Hepatocyte (in vitro differentiated cells): ENCODE data around the gene CMTM5. TPM values are rescaled to one million over a fixed set of nuclear protein-coding genes. Genes with fewer than 3 reads are reported as not detected.

Experiments used
- DNase-seq: peaks from one replicate; pipeline ENCODE4 v3.0.0-alpha.2; 2016; ENCODE audit warnings: low spot score
- H2AFZ ChIP-seq: fragments of 200-600 bp; sonication (generic); 2 replicates; pipeline ENCODE4 v1.6.0; 2016; ENCODE audit warnings: antibody characterized with exemption, mild to moderate bottlenecking
- H3K27ac ChIP-seq: fragments of 200-600 bp; sonication (generic); 2 replicates; pipeline ENCODE4 v1.5.1; 2016; ENCODE audit warnings: mild to moderate bottlenecking
- H3K27me3 ChIP-seq: fragments of 200-600 bp; sonication (generic); 2 replicates; pipeline ENCODE4 v1.6.1; 2016
- H3K36me3 ChIP-seq: fragments of 200-600 bp; sonication (generic); replicated peaks from 2 replicates; pipeline ENCODE4 v1.5.1; 2016; ENCODE audit warnings: low read depth; ENCODE audit not compliant: insufficient read depth
- H3K4me1 ChIP-seq: fragments of 200-600 bp; sonication (generic); 2 replicates; pipeline ENCODE4 v1.5.1; 2016; ENCODE audit warnings: mild to moderate bottlenecking, moderate library complexity; ENCODE audit not compliant: insufficient read depth
- H3K4me2 ChIP-seq: fragments of 200-600 bp; sonication (generic); 2 replicates; pipeline ENCODE4 v1.6.0; 2016
- H3K4me3 ChIP-seq: fragments of 200-600 bp; sonication (generic); 2 replicates; pipeline ENCODE4 v1.5.1; 2016; ENCODE audit warnings: mild to moderate bottlenecking
- H3K79me2 ChIP-seq: fragments of 200-600 bp; sonication (generic); 2 replicates; pipeline ENCODE4 v1.6.0; 2017; ENCODE audit warnings: mild to moderate bottlenecking
- H3K9me2 ChIP-seq: fragments of 200-600 bp; sonication (generic); replicated peaks from 2 replicates; pipeline ENCODE4 v1.6.0; 2017; ENCODE audit warnings: mild to moderate bottlenecking; ENCODE audit not compliant: insufficient read depth
- H3K9me3 ChIP-seq: fragments of 200-600 bp; sonication (generic); 2 replicates; pipeline ENCODE4 v1.5.1; 2016; ENCODE audit warnings: low read depth, mild to moderate bottlenecking
- H4K20me1 ChIP-seq: fragments of 200-600 bp; sonication (generic); 2 replicates; pipeline ENCODE4 v1.6.0; 2016; ENCODE audit warnings: mild to moderate bottlenecking; ENCODE audit not compliant: insufficient read depth, poor library complexity, severe bottlenecking
- EZH2 ChIP-seq: fragments of 200-600 bp; sonication (generic); IDR thresholded peaks from 2 replicates; pipeline ENCODE4 v1.6.1; 2016; ENCODE audit warnings: antibody characterized with exemption, mild to moderate bottlenecking, borderline replicate concordance
- EZH2phosphoT487 ChIP-seq: fragments of 200-600 bp; sonication (generic); IDR thresholded peaks from one replicate; pipeline ENCODE4 v1.6.1; 2018; ENCODE audit warnings: antibody characterized with exemption, mild to moderate bottlenecking, low read depth, moderate library complexity; ENCODE audit not compliant: unreplicated experiment, severe bottlenecking
- whole genome bisulfite sequencing: methylation state at CpG from one replicate; pipeline ENCODE4 v1.1.6; 2016; ENCODE audit warnings: low lambda C conversion rate; ENCODE audit errors: missing lambda C conversion rate; 5-methylcytosine and 5-hydroxymethylcytosine counted together
- polyA plus RNA-seq: library from polyadenylated mRNA; unstranded; fragments of >200 nt; fragmentation: Nextera tagmentation; extraction: Ambion mirVana; gene quantifications from 2 replicates; pipeline ENCODE4 v1.2.1, GENCODE V29; 2016
- total RNA-seq: library from RNA; depleted of rRNA; stranded (reverse); fragments of >200 nt; gene quantifications from 2 replicates; pipeline ENCODE4 v1.2.3, GENCODE V29; 2014
- TF ChIP-seq, protein P1 (sequence below): fragments of 200-600 bp; sonication (generic); IDR thresholded peaks from 2 replicates; pipeline ENCODE4 v1.5.1; 2016; ENCODE audit warnings: antibody characterized with exemption, mild to moderate bottlenecking; ENCODE audit not compliant: poor library complexity

The CMTM5 gene
- total and polyA plus RNA-seq, 2 experiments from 2014 or later, result 0.28 TPM; not detected in 1

DNA sequence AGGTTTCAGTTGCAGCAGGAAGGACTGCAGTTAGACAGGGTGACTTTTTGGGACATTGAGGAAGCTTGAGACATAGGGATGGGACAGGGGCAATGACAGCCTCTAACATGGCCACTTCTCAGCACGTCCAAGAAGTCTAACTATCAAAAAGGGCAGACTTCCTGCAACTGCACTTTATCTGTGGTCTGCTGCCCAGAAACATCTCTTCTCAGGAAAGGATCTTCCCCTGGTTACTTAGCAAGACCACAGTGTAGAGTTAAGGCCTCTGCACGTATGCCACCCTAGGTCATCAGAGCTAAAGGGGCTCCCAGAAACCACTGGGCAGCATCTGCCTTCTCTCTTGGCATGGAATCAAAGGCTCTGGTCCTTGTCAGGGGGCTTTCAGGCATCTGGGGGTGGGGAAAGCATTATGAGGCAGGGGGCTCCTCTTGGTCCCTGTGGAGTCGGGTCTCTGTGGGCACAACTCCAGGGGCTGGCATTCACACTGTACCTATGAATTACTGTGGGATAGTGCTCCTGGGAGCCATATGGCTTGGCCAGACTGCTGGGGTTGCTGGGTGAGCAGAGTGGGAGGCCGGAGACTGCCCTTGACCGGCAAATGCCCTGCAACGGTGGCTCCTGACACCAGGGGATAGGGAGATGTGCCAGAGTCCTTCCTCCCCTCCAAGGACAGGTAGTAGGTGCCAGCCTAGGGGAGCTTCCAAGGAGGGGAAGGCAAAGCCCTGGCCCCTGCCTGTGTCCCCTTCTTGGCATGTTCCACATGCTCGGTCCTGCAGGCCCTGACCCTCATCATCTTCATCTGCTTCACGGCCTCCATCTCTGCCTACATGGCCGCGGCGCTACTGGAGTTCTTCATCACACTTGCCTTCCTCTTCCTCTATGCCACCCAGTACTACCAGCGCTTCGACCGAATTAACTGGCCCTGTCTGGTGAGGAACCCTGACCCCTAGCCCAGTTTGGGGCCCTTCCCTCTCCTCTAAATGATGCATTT lies 1.0 kb downstream of the CMTM5 start:
- DNase-seq, result no peak
- Histone ChIP-seq H3K36me3 (no peaks in the 10 kb centered on the region), H3K4me2 (no peak overlapping the region), H3K27ac (no peak overlapping the region), H3K9me2 (no peaks in the 10 kb centered on the region), H4K20me1 (no peaks in the 10 kb centered on the region), H3K4me3 (no peak overlapping the region), H3K27me3 (no peaks in the 10 kb centered on the region), H3K9me3 (no peaks in the 10 kb centered on the region), H3K4me1 (no peaks in the 10 kb centered on the region), H3K79me2 (no peaks in the 10 kb centered on the region), H2AFZ (no peak overlapping the region)
- 89% methylated on average over 14 of the region's 14 CpGs for WGBS
- no peak for TF ChIP-seq EZH2phosphoT487
- TF ChIP-seq, protein P1, sequence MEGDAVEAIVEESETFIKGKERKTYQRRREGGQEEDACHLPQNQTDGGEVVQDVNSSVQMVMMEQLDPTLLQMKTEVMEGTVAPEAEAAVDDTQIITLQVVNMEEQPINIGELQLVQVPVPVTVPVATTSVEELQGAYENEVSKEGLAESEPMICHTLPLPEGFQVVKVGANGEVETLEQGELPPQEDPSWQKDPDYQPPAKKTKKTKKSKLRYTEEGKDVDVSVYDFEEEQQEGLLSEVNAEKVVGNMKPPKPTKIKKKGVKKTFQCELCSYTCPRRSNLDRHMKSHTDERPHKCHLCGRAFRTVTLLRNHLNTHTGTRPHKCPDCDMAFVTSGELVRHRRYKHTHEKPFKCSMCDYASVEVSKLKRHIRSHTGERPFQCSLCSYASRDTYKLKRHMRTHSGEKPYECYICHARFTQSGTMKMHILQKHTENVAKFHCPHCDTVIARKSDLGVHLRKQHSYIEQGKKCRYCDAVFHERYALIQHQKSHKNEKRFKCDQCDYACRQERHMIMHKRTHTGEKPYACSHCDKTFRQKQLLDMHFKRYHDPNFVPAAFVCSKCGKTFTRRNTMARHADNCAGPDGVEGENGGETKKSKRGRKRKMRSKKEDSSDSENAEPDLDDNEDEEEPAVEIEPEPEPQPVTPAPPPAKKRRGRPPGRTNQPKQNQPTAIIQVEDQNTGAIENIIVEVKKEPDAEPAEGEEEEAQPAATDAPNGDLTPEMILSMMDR, result no peak
- no peak for TF ChIP-seq EZH2

DNA sequence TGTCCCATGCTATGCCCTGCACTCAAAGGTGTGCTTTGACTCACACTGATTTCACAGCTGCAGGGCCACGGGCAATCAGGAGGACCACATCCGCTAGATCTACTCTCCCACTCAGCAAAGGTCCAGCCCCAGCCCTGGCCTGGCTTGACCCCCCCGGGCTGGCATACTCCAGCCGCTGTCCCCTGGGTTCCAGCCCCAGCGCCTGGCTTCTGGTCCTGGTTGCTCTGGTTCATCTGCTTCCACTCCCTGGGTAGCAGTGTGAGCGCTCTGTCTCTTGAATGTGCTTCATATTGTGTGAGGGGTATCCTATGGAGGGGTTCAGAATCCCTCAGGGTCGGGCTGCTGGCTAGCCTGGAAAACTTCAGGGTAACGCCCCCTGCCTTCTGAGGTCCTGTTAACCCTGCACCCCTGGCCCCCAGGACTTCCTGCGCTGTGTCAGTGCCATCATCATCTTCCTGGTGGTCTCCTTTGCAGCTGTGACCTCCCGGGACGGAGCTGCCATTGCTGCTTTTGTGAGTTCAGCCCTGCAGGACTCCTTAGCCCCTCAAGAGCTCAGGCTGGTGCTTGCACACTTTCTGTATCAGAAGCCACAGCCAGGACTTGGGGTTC lies 1.9 kb downstream of the CMTM5 start:
- H4K20me1 ChIP-seq, result no peaks in the 10 kb centered on the region
- H3K4me3 ChIP-seq, result no peak overlapping the region
- H3K79me2 ChIP-seq, result no peaks in the 10 kb centered on the region
- no peak for DNase-seq
- H3K9me2 ChIP-seq, result no peaks in the 10 kb centered on the region
- H3K4me2 ChIP-seq, result no peak overlapping the region
- 86% methylated on average over 11 of the region's 11 CpGs for WGBS
- H3K27ac ChIP-seq, result no peak overlapping the region
- H2AFZ ChIP-seq, result no peak overlapping the region
- TF ChIP-seq EZH2, result no peak
- no peak for TF ChIP-seq EZH2phosphoT487
- TF ChIP-seq, protein P1, result no peak
- H3K9me3 ChIP-seq, result no peaks in the 10 kb centered on the region
- H3K36me3 ChIP-seq, result no peaks in the 10 kb centered on the region
- no peaks in the 10 kb centered on the region for H3K4me1 ChIP-seq
- H3K27me3 ChIP-seq, result no peaks in the 10 kb centered on the region

DNA sequence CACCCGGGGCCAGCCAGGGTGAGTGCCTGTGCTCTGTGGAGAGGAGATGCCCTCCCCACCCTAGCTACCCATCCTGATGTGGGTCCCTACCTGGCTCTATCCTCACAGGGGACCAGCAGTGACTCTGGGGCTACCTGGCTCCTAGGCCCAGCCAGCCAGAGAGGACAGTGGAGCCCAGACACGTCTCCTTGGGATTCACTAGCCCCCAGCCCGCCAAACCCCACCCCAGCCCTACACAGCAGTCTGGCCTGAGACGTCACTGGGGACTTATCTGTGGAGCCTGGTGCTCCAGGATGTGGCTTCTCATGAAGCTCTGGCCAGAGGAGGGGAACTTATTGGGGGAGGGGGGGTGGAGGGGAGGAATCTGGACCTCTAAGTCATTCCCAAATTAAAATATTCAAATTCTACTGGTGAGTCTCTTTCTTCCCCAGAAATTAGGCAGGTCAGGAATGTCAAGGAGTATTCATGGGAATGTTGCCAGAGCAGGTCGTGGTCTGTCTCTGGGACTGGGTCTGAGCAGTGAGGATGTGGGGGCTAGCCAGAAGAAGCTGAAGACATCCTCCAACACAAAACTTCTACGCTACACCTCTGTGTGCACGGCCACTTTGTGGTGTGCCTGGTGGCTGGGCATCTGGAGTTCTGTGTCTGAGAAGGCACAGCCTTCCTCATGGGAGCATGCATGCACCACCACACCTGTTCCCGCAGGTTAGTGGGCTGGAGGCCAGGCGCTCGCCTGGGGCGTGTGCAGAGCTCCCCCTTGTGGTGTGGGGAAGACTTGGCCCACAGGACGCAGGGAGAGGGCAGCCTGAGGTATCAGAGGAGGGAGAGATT lies 2.7 kb downstream of the CMTM5 start:
- Histone ChIP-seq H4K20me1 (no peaks in the 10 kb centered on the region), H2AFZ (no peak overlapping the region), H3K4me1 (no peaks in the 10 kb centered on the region), H3K27ac (no peak overlapping the region), H3K9me2 (no peaks in the 10 kb centered on the region), H3K36me3 (no peaks in the 10 kb centered on the region), H3K9me3 (no peaks in the 10 kb centered on the region), H3K4me2 (no peak overlapping the region), H3K27me3 (no peaks in the 10 kb centered on the region), H3K4me3 (no peak overlapping the region), H3K79me2 (no peaks in the 10 kb centered on the region)
- TF ChIP-seq, protein P1, result peak; percentile 85
- TF ChIP-seq EZH2phosphoT487 (no peak), EZH2 (no peak)
- peak; percentile 79 for DNase-seq
- 49% methylated on average over 12 of the region's 12 CpGs for WGBS
